GM12875 (cell line): ENCODE results near the gene RBM33.

Experiments
- H3K4me3 ChIP-seq: one replicate; pipeline ENCODE4 v1.5.1; 2011; ENCODE audit warnings: low read depth, low read length, control low read depth
- TF ChIP-seq, protein P1 (sequence below): IDR thresholded peaks from 2 replicates; pipeline ENCODE4 v1.5.1; 2011; ENCODE audit warnings: low read depth, mild to moderate bottlenecking, control low read depth, inconsistent platforms, low read length, moderate library complexity, borderline replicate concordance; ENCODE audit not compliant: insufficient read depth

The RBM33 gene

DNA sequence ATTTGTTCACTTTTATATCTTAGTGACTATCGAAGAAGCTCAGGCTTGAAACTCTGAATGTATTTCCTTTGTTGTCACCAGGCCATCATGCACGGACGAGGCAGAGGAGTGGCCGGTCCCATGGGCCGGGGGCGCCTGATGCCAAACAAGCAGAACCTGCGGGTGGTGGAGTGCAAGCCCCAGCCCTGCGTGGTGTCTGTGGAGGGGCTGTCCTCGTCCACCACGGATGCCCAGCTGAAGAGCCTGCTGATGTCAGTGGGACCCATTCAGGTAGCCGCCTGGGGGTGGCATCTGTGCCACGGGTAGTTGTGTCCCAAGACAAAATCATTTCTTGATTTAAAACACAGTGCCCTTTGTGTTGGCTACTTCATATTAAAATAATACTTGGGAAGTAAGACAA lies 121.9 kb downstream of the RBM33 start:
- no peak overlapping the region for H3K4me3 ChIP-seq
- TF ChIP-seq, protein P1, sequence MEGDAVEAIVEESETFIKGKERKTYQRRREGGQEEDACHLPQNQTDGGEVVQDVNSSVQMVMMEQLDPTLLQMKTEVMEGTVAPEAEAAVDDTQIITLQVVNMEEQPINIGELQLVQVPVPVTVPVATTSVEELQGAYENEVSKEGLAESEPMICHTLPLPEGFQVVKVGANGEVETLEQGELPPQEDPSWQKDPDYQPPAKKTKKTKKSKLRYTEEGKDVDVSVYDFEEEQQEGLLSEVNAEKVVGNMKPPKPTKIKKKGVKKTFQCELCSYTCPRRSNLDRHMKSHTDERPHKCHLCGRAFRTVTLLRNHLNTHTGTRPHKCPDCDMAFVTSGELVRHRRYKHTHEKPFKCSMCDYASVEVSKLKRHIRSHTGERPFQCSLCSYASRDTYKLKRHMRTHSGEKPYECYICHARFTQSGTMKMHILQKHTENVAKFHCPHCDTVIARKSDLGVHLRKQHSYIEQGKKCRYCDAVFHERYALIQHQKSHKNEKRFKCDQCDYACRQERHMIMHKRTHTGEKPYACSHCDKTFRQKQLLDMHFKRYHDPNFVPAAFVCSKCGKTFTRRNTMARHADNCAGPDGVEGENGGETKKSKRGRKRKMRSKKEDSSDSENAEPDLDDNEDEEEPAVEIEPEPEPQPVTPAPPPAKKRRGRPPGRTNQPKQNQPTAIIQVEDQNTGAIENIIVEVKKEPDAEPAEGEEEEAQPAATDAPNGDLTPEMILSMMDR, result no peak

DNA sequence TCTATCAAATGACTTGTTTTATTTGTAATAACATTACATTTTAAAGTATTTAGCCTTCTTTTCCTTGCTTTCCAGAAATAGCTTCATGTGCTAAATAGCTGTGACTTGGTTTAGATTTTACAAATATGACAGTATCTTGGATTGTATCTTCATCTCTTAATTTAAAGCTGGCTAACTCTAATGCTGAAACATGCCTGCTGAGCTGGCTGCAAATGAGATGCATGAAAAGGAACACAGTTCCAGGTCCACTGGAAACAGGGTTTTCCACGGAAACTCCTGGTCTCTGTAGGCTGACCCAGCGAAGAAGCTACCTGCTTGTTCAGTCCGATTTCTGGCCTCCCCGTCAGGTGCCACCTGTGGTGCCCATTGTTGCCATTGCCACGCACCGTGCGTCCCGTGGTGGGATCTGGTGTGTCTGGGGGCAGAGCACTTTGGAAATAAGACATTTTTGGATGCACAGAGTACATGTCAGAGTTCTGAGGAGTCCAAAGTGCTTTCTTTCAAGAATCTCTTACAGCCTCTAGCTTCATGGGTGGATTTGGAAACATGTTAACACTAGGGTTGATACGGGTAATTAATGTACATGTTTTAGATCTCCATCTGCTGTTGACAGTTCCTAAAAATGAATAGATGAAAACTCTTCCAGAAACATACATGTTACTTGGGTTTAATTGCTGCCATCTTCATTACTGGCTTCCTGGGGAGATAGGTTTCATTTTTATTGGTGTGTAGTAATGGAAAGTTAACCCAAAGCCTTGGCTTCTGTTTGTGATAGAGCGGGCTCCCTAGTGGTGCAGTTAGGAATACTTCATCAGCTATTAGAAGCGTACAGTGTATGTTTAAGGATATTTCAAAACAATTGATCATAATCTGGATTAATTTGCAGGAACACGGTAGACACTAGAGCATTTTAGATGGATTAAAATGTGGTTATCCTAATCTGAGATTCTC lies 122.8 kb downstream of the RBM33 start:
- TF ChIP-seq, protein P1, result no peak
- H3K4me3 ChIP-seq, result no peak overlapping the region

DNA sequence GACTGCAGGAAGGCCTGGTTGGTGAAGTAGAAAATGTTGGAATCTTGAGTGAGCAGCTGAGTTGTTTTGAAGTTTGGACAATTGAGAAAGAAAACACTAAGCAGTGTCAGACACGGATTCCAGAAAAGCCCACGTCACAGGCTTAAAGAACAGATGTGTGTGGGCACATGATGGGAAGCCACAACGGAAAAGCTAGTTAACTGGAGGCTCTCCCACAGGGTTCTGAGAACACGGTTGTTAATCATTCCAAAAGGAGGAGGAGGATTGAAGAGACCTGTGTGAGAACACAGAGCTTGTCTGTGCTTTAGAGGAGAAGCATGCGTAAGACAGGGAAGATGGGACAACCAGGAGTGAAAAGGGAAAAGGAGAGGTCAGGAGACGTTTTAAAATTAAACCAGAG lies 125.2 kb downstream of the RBM33 start:
- TF ChIP-seq, protein P1, result no peak
- H3K4me3 ChIP-seq, result no peak overlapping the region

DNA sequence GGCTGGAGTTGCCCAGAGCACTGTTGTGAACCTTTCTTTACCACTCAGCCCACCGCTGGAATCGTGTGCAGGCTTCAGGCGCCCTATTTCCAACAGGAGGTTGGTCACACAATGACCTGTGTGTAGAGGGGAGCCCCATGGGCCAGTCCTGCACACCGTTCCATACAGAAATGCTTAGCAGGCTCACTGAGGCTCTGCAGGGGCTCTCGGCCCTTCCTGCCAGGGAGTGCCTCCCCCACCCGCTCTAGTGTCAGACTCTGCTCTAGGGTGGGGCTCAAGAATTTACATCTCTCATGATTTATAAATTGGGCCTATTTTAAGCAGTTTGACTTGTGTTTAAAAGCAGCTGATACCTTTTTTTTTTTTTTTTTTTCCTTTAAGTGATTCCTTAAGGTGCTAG lies 125.8 kb downstream of the RBM33 start:
- H3K4me3 ChIP-seq, result no peak overlapping the region
- TF ChIP-seq, protein P1, result no peak

DNA sequence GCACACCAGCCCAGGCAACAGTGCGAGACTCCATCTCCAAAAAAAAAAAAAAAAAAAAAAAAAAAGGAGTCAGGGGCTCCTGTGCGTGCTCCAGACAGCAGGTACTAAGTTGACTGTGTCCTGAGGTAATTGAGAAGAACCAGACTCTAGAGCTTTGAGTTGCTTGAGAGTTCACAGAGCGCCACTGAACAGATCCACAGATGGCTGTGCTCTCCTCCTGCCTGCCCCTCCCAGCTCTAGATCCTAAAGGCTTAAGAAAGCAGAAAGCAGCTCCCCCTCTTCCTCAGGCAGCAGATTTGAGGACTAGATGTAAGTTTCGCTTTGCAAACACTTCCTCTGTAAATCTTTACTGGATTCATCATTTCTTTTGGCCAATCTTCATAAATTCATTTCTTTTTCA lies 129.1 kb downstream of the RBM33 start:
- no peak overlapping the region for H3K4me3 ChIP-seq
- TF ChIP-seq, protein P1, result no peak

DNA sequence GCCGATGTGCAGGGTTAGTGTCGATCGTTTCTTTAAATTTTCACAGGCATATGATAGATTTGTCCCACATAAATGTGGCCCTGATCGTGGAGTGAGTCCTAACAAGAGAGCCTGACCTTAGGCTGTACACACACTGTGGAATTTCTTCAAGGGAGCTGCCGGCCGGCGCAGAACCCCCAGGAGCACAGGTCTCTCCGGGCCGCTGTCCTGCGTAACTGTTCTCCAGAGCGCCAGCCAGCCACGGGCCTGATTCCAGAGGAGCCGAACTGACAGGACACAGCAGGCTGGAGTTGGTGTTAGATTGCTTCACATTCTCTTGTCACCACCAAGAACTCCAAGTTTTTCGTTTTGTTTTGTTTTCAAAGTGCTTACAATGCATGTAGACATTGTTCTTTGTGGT lies 130.5 kb downstream of the RBM33 start:
- H3K4me3 ChIP-seq, result no peak overlapping the region
- TF ChIP-seq, protein P1, result no peak

DNA sequence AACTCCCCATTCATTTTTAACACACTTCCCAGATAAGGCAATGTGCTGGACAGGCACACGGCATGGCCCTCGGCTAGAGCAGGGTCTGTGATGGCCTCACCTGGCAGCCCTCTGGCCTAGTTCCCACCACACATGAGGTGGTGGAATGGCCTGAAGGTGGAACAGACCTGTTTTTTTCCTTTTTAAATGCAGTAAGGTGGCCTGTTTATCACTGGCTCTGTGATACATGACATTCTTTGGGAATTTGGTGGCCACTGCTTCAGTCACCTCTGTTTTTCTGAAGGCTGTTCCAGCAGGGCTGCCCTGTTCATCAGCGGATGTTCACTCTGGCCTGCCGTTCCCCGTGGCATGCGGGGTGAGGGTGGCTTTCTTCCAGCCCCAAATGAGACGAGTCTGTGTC lies 131.2 kb downstream of the RBM33 start:
- H3K4me3 ChIP-seq, result no peak overlapping the region
- TF ChIP-seq, protein P1, result no peak
